Esophagus squamous epithelium (tissue), 5 donors: ENCODE data around the gene EPC1. TPM values are rescaled to one million over a fixed set of nuclear protein-coding genes. Genes with fewer than 3 reads are reported as not detected.
A peak's percentile ranks its signal among the peaks of the same experiment; 100 is the strongest.

Source experiments
- DNase-seq: peaks from one replicate; lab custom pipeline; 2025; lab: John Stamatoyannopoulos, UW
- H3K27ac ChIP-seq, 4 donors: fragments of 200-600 bp; sonication (generic); one replicate each; pipeline ENCODE4 v1.5.1; 2016 to 2019; ENCODE audit warnings: mild to moderate bottlenecking in 1 of 4
- H3K27me3 ChIP-seq, 4 donors: fragments of 200-600 bp; sonication (generic); 1 replicate in 3 of 4; 2 replicates in 1 of 4; pipeline versions ENCODE4 v1.5.1 to v1.6.0; 2017 to 2021; ENCODE audit warnings: antibody characterized with exemption in 1 of 4
- H3K36me3 ChIP-seq, 3 donors: fragments of 200-600 bp; sonication (generic); one replicate each; pipeline ENCODE4 v1.5.1; 2016 to 2019
- H3K4me1 ChIP-seq, 3 donors: fragments of 200-600 bp; sonication (generic); one replicate each; pipeline ENCODE4 v1.5.1; 2017 to 2019
- H3K4me3 ChIP-seq, 4 donors: fragments of 200-600 bp; sonication (generic); 1 replicate in 3 of 4; 2 replicates in 1 of 4; pipeline ENCODE4 v1.5.1; 2016 to 2019; ENCODE audit warnings: mild to moderate bottlenecking in 2 of 4, moderate library complexity in 1 of 4
- H3K9me3 ChIP-seq, 3 donors: fragments of 200-600 bp; sonication (generic); one replicate each; pipeline ENCODE4 v1.5.1; 2016 to 2019
- POLR2A ChIP-seq, 4 donors: fragments of 450-650 bp; IDR thresholded peaks; one replicate each; pipeline ENCODE4 v1.6.1; 2017; ENCODE audit warnings: antibody characterized with exemption in 4 of 4, mild to moderate bottlenecking in 4 of 4, moderate library complexity in 3 of 4
- WGBS, 2 donors: methylation state at CpG; one replicate each; pipeline ENCODE4 v1.1.5; 2018; 5-methylcytosine and 5-hydroxymethylcytosine counted together
- intact Hi-C: fragments of 100-400 bp; cut with DNase I; formaldehyde crosslinking; loops from one replicate; pipeline ENCODE4 v1.15.0; 2022
- total RNA-seq, 4 donors: library from RNA; depleted of rRNA; stranded (reverse); fragments of >200 nt; gene quantifications; one replicate each; pipeline ENCODE4 v1.1.0, GENCODE V29; 2016
- TF ChIP-seq, protein P1 (sequence below), 6 experiments: fragments of 450-650 bp in 4 of 6; fragments of 200-600 bp in 2 of 6; sonication (generic) in 2 of 6; IDR thresholded peaks; one replicate each; pipeline ENCODE4 v1.5.1; 2016 to 2019; ENCODE audit warnings: antibody characterized with exemption in 6 of 6, mild to moderate bottlenecking in 4 of 6, moderate library complexity in 4 of 6
- donor health status: DM: yes; HTN: yes; CAD: no.

Gene EPC1
- total RNA-seq, 4 donors from 2014 or later, result 12.3 to 31.7 (median 21.7) TPM

DNA sequence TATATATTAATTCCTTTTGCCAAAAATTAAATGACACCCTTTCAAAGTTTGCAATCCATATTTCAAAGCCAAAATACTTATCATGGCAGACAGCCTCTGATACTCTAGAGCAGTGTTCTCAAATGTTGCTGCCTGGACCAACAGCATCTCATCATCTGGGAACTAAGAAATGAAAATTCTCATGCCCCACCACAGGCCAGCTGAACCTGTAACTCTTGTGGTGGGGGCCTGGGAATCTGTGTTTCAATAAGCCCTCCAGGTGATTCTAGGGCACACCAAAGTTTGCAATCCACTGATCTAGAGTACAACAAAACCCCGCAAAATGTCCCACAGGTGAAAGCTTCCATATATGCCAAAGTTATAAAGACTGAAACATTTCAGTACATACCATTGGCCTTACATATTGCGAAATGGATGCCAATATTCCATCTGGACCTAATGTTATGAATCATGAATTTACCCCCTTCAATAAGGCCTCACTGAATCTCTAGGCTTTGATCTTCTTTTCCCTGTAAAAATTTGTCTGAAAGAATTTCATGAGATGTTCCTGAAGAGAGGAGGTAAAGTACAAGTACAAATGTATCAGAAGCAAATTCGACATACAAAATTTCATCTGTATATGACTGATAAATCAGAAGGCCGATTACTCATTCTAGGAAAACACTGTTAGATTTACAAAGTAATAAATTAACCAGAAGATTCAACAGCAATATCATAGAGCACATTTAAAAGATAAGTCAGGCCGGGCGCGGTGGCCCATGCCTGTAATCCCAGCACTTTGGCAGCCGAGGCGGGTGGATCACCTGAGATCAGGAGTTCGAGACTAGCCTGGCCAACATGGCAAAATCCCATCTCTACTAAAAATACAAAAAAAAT, 25.3 kb upstream of the EPC1 start:
- Histone ChIP-seq H3K27ac (no peak overlapping the region), H3K4me3 (no peak overlapping the region), H3K9me3 (no peaks in the 10 kb centered on the region), H3K27me3 (no peaks in the 10 kb centered on the region), H3K36me3 (no peaks in the 10 kb centered on the region), H3K4me1 (peaks cover 0 to 60% (median 0%) of the 10 kb centered on the region in 3 donors)
- DNase-seq, result no peak
- intact Hi-C loops, result no loop called here
- 90 to 94% methylated on average over 10 of the region's 10 CpGs for WGBS, 2 donors
- no peak for TF ChIP-seq POLR2A (IDR thresholded peaks at IDR 0.05)
- TF ChIP-seq, protein P1, sequence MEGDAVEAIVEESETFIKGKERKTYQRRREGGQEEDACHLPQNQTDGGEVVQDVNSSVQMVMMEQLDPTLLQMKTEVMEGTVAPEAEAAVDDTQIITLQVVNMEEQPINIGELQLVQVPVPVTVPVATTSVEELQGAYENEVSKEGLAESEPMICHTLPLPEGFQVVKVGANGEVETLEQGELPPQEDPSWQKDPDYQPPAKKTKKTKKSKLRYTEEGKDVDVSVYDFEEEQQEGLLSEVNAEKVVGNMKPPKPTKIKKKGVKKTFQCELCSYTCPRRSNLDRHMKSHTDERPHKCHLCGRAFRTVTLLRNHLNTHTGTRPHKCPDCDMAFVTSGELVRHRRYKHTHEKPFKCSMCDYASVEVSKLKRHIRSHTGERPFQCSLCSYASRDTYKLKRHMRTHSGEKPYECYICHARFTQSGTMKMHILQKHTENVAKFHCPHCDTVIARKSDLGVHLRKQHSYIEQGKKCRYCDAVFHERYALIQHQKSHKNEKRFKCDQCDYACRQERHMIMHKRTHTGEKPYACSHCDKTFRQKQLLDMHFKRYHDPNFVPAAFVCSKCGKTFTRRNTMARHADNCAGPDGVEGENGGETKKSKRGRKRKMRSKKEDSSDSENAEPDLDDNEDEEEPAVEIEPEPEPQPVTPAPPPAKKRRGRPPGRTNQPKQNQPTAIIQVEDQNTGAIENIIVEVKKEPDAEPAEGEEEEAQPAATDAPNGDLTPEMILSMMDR (IDR thresholded peaks at IDR 0.05), result no peak

- Histone ChIP-seq H3K4me1 (peaks cover 0 to 63% (median 0%) of the 10 kb centered on the region in 3 donors), H3K9me3 (no peaks in the 10 kb centered on the region), H3K27ac (no peak overlapping the region), H3K4me3 (no peak overlapping the region), H3K27me3 (no peaks in the 10 kb centered on the region), H3K36me3 (no peaks in the 10 kb centered on the region)
- DNase-seq, result no peak
- WGBS, 2 donors, result 71 to 80% methylated on average over 1 of the region's 1 CpG
- intact Hi-C loops, result no loop called here
- TF ChIP-seq POLR2A (IDR thresholded peaks at IDR 0.05), result no peak
- TF ChIP-seq, protein P1 (IDR thresholded peaks at IDR 0.05), result no peak
Measured at GRCh38 chr10:32371101-32371500, 24.1 kb upstream of the EPC1 start.

GRCh38 chr10:32367793-32368453, 21.0 kb upstream of the EPC1 start:
- DNase-seq, result no peak
- H3K27me3 ChIP-seq, result no peaks in the 10 kb centered on the region
- TF ChIP-seq POLR2A (IDR thresholded peaks at IDR 0.05), result no peak
- TF ChIP-seq, protein P1 (IDR thresholded peaks at IDR 0.05), result peak; percentile 69 to 81 (median 75)
- H3K4me1 ChIP-seq, result peaks cover 0 to 43% (median 0%) of the 10 kb centered on the region in 3 donors
- H3K9me3 ChIP-seq, result no peaks in the 10 kb centered on the region
- no peaks in the 10 kb centered on the region for H3K36me3 ChIP-seq
- intact Hi-C loops, result loop anchor here (10.0 kb wide), 1 partner anchor 173 kb away; no protein-coding TSS in a partner anchor
- WGBS, 2 donors, result 21 to 28% methylated on average over 7 of the region's 7 CpGs
- no peak overlapping the region for H3K27ac ChIP-seq
- H3K4me3 ChIP-seq, result peak overlapping the region in 1 of 4 donors; percentile 30

GRCh38 chr10:32366588-32366987, 19.6 kb upstream of the EPC1 start:
- peaks cover 0 to 51% (median 0%) of the 10 kb centered on the region in 3 donors for H3K4me1 ChIP-seq
- DNase-seq, result no peak
- H3K27me3 ChIP-seq, result no peaks in the 10 kb centered on the region
- 56 to 60% methylated on average over 3 of the region's 3 CpGs for WGBS, 2 donors
- no peaks in the 10 kb centered on the region for H3K9me3 ChIP-seq
- intact Hi-C loops, result loop anchor here (10.0 kb wide), 1 partner anchor 172 kb away; no protein-coding TSS in a partner anchor
- no peak overlapping the region for H3K27ac ChIP-seq
- H3K36me3 ChIP-seq, result no peaks in the 10 kb centered on the region
- no peak overlapping the region for H3K4me3 ChIP-seq
- TF ChIP-seq, protein P1 (IDR thresholded peaks at IDR 0.05), result no peak
- no peak for TF ChIP-seq POLR2A (IDR thresholded peaks at IDR 0.05)
